HG03103 (cell line): Measurements from ENCODE around the gene TIMM29.

Experiments used
- ATAC-seq: cut with Tn5 transposase; IDR thresholded peaks from one replicate; pipeline ENCODE4 v1.9.1; 2021; ENCODE audit warnings: low read depth; ENCODE audit not compliant: unreplicated experiment

Gene TIMM29

DNA sequence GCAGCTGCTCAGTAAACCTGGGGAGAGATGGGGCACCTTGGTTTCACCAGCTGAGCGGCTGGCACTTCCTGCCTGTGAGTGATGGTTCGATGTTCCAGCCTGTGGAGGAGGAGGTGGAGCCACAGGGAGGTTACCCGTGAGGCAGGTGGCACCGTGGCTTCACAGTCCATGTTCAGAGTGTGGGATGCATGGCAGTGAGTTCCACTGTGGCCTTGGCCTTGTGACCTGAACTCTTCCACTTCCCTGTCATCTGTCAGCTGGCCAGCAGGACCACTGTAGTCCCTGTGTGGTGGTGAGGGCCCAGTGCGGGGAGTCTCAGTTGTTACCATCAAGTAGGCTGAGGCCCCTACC lies 49.1 kb downstream of the TIMM29 start:
- ATAC-seq, result no peak
